DMS 273 treated with DMSO at 0.1 percent for 48 hours (cell line): ENCODE measurements around the gene PLA2G2C.
A peak's percentile ranks its signal among the peaks of the same experiment; 100 is the strongest.
"Not testable (repeated sequence)": the region's sequence is repeated elsewhere in the genome, so short reads cannot be mapped to it uniquely, and the experiment has no call there.

Experiments used
- DNase-seq: peaks from one replicate; lab custom pipeline; 2025; lab: John Stamatoyannopoulos, UW

PLA2G2C gene, protein sequence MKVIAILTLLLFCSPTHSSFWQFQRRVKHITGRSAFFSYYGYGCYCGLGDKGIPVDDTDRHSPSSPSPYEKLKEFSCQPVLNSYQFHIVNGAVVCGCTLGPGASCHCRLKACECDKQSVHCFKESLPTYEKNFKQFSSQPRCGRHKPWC

DNA sequence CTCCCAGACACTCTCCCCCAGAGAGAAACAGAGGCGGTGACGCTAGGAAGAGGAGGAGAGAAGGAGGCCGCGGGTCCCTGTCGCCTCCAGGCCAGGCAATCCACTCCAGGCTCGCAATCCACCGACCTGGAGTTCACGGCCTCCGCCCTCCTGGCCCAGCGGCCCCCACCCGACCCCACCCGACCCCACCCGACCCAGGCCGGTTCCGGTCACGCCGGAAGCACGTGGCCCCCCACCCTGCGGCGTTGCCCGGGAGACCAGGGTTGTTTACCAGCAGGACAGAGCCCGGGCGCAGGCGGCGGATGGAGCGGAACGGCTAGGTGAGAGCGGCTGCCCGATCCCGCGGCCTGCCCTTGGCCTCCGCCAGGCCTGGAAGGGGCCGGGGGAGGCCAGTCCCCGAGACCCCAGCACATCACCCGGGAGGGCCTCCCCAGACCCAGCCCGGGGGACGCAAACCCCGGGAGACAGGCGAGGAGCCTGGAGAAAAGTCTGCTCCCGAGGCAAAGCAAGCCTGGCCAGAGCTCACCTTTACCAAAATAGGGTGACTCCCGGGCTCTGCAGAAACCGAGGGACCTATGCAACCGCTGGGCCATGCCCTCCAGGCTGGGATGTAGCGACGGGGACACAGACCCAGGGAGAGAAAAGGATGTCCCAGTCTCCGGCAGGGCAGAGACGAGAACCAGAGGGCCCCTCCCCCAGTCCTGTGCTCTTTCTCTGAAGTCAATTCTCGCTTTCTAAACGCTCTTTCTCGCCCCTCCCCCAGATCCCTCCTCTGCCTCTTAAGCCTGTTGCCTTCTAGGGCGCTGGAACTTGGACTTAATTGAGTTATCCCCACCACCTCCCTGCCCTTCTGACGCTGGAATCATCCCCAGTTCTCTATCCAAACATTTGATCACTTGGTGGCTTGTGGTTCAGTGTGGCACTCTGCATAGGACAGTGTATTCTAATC is at the start of gene PLA2G2C, which contains the start of gene UBXN10:
Gene PLA2G2C, minus strand, starts transcription at position 685 of the 949 bp plus-strand sequence. CDS start 9,155 bp downstream, outside the sequence.
Gene UBXN10, plus strand, starts transcription at position 263 of the 949 bp plus-strand sequence. CDS start 4,466 bp downstream, outside the sequence.
- no peak for DNase-seq

- DNase-seq, result no peak
These were observed 48.6 kb upstream of the PLA2G2C start for GRCh38 chr1:20234788-20235535.

- DNase-seq, result peak; percentile 17
These were observed 47.5 kb upstream of the PLA2G2C start for GRCh38 chr1:20233866-20234265.

GRCh38 chr1:20233394-20233793 is 47.1 kb upstream of the PLA2G2C start:
- DNase-seq, result peak; percentile 27

DNA sequence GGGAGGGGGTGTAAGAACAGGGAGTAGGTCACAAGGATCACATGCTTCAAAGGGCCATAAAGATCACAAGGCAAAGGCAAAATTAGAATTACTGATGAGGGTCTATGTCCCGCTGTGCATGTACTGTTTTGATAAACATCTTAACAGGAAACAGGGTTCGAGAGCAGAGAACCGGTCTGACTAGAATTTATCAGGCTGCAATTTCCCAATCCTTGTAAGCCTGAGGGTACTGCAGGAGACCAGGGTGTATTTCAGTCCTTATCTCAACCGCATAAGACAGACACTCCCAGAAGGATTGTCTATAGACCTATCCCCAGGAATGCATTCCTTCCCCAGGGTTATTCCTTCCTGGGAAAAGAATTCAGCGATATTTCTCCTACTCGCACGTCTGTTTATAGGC is 46.2 kb upstream of the PLA2G2C start:
- not testable (repeated sequence) for DNase-seq

DNA sequence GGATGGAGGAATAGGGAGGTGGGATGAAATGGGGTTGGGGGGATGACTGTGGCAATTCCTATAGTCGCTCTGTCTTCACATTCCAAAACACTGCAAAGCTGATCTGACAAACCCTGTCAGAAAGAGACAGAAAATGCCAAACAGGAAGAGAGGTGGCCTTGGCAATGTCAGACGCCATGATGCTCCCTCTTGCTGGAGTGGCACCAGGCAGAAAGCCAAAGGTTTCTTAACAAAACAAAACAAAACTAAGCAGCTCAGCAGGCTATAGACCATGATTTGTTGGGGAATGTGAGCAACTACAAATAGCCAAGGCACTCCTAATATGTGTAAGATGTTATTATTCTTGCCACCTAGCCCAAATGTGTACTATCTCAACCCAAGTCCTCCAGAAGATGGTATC is 42.9 kb upstream of the PLA2G2C start:
- DNase-seq, result no peak

- DNase-seq, result no peak
These were observed 42.1 kb upstream of the PLA2G2C start for GRCh38 chr1:20228314-20228825.

GRCh38 chr1:20227704-20228103 is 41.4 kb upstream of the PLA2G2C start:
- DNase-seq, result no peak

DNA sequence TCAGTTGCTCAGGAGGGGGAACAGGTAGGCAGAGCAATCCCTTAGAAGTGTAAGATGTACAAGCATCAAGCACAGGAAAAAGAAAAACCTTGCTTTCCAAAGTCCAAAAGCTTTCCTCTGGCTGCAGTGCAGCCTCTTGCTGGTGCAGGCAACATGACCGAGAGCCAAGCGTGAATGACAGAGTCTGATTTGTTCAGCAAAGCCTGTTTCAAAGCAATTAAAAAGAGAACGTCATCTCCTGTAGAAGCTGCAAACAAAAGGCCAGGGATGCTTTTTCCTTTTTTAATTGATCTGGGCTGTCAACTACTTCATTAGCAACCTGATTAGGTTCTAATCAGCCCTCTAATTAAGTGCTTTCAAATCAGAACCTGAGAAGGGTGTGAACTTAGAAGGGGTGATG is 38.2 kb upstream of the PLA2G2C start:
- DNase-seq, result no peak

DNA sequence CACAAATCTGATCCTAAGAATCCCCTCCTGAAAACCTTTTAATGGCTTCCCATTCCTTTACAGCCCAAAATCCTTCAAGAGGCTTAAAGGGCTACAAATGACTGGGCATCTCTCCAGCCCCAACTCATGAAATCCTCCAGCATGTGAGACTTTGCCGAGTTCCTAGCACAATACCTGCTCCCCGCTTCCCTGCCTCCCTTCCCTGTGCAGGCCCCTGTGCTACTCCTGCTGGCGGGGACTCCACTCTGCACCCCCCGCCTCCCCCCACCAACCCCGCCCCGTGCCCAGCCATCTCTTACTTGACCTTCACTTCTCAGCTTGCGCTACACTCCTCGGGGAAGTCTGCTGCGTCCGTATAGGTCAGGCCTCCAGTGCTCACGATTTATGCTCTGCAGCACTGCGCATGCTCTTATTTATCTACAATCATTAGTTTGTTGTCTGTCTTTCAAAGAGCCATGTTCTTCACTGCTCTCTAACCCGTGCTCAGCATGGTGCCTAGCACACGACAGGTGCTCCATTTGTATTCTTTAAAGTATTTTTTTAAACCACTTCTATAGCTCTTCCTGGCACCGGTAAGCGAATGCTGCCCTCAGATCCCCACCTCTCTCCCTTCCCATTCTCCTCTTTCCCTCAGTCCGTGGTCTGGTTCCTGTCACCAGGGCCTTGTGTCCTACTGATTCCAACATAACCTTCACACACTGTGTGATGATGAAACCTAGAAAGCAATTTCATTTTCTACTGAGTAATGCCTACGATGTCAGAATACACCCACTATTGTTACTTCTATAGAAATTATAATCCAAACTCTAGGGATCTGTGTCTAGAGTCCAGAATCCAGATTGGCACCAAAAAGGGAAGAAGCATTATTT is 37.5 kb upstream of the PLA2G2C start:
- DNase-seq, result no peak

DNA sequence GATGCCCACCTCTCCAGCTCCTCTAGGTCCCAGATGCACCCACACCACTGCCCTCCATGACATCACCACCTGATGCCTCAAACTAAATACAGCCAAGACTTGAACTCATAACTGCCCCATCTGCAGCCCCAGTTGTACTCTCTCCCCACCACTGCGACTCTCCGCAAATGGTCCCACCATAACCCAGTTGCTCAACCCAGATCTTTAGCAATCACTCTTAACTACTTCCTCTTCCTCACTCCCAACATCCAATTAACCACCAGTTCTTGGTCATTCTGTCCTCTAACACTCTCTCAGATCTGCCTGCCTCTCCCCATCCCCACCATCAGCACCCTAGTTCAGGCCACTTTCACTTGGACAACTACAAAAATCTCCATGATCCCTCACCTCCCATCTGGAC is 36.8 kb upstream of the PLA2G2C start:
- no peak for DNase-seq

DNA sequence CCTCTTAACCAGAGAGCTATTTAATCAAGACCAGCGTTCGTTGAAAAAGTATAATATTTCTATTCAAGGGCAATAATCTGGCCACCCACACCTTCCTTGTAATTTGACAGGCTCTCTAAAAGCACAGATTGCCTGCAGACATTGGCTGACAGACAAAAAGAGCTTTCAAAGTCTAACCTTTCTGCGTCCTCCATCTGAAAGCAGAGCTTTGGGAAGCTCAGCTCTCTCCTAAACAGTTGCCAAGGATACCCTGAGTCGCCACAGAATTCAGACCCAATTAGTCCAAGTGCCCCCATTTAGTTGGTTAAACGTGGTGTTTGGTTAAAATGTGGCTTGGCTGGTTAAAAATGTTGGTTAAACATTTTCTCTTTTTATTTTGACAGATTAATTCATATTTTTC is 33.7 kb upstream of the PLA2G2C start:
- DNase-seq, result peak; percentile 17

- not testable (repeated sequence) for DNase-seq
These were observed 32.7 kb upstream of the PLA2G2C start for GRCh38 chr1:20219053-20219452.

GRCh38 chr1:20216574-20216973 is 30.3 kb upstream of the PLA2G2C start:
- DNase-seq, result peak; percentile 7

GRCh38 chr1:20215716-20216115 is 29.4 kb upstream of the PLA2G2C start:
- no peak for DNase-seq

DNA sequence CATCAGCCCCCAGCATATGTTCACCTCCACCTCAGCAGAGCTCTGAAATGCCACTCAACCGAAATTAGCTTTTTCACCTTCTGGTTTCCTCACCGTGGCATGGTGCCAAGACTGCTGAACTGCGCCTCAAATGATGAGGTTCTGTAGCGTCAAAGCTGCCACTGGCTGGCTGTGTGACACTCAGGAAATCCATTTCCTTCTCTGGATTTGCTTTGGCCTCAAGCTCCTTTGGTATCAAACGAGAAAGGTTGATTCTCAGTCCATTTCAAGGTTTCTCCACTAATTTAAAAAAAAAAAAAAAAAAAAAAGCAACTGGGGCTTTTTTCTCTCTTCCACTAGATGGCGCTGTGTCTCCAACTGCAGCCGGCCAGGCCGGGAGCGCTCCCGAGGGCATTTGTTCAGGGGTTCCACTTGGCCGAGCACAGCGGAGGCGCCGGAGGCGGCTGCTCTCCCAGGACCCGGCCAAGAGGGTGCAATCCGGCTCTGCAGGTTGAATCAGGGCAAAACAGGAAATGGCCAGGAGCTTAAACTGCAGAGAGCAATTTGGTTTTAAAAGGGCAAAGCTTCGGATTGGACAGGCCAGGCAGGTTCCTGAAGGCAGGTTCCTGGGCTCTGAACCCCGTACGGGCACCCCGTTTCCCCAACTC is 26.5 kb upstream of the PLA2G2C start:
- DNase-seq, result peak; percentile 65

GRCh38 chr1:20212085-20212684 is 25.9 kb upstream of the PLA2G2C start:
- DNase-seq, result no peak

GRCh38 chr1:20211511-20211931 is 25.2 kb upstream of the PLA2G2C start:
- no peak for DNase-seq

GRCh38 chr1:20210736-20211460 is 24.6 kb upstream of the PLA2G2C start:
- no peak for DNase-seq

- DNase-seq, result no peak
These were observed 23.2 kb upstream of the PLA2G2C start for GRCh38 chr1:20209471-20209870.
